ENCODE results near the gene CLCN7.
A peak's percentile ranks its signal among the peaks of the same experiment; 100 is the strongest.

Gene CLCN7

DNA sequence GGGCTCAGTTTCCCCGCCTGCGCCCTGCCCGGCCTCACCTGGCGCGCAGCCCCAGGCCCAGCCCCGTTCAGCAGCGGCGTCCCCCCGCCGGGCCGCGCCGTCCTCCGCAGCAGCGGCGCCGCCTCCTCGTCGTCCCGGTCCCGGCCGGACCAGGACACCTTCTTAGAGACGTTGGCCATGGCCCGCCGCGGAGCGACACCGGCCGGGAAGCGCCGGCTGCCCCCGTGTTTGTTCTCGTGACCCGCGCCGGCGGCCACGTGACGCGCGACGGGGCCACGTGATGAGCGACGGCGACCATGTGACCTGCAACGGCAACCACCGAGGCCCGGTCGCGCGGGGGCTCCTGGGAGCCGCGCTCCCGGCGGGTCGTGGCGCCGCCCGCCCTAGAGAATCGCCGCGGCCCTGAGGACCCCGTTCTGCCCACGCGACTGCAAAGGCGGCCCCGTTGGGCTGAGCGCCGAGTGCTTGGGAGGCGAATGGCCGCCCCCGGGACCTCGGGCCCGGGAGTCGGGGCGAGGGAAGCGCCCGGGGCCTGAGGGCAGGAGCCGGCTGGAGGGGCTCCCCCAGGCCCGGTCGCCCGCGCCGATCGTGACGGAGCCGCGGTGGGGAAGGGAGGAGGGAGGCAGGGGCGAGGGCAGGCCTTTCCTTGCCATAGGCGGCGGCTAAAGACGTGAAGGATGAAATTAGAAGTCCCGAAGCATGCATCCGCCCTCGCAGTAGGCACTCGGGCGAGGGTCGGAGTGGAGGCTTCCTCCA lies at the start of gene CLCN7:
CLCN7 (minus strand) TSS at position 233 of the 756 bp plus-strand sequence; CDS start at position 179, 54 bp downstream.
- DNase-seq = peak; percentile 67

- DNase-seq = no peak
These were observed 49.5 kb upstream of the CLCN7 start for GRCh38 chr16:1524366-1524765.

DNA sequence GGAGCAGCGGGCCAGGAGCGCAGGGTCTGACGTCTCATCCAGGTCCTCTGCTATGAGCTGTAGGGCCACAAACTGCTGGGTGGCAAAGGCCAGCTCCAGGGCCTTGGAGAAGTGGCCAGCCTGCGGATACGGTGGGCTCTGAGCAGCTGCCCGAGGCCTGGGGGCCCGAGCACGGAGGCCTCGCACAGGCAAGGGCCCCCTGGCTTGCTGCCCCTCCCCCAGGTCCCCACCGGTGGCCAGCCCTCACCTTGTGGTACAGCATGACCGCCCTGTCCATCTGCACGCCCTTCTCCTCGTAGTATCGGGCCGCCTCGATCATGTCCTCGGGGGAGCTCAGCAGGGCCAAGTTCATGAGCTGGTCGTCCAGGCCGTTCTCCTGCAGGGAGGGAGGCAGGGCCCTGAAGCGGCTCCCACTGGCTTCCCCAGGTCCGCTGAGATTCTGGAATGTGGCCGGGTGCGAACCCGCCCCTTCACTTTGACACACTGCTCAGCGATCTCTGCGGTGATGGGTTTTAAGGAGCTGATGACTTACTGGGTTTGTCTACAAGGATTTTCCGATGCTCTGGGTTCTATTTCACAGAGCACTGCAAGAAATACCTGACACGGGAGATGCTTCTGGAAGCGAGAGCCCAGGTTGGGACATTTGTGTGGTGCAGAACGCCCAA lies 48.9 kb upstream of the CLCN7 start:
- no peak for DNase-seq

DNA sequence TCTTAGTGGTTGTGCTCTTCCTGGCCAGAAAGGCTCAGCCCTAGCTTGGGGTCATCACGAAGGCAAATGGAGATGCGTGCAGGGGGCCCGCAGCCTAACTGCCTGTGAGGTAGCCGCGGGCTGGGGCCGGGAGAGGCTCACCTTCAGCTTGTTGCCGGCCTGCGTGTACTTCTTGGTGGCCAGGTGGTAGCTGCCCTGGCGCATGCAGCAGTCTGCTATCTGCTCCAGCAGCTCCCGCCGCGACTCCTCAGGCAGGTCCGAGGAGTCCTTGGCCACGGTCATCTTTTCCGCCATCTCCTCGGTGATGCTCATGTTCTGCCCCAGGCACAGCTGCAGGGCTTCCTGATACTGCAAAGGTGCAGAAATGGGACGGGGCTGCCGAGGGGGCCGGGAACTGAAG lies 45.6 kb upstream of the CLCN7 start:
- no peak for DNase-seq

DNA sequence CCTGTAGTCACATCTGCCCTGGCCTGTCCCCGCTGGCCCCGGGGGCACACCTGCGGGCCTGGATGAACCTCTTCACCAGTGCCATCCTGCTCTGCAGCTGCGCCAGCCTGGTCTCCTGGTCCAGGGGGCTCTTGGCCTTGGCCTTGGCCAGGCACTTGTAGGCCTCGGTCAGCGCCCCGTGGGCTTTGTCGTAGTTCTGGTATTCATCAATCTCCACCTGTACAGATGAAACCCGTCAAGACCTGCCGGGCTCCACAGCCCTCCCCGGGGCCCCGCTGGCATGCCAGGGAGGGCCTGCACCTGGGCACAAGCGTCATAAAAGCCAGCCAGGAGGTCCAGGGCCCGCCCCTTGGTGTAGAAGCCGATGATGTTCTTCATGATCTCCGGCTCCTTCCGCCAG lies 45.0 kb upstream of the CLCN7 start:
- DNase-seq = no peak

DNA sequence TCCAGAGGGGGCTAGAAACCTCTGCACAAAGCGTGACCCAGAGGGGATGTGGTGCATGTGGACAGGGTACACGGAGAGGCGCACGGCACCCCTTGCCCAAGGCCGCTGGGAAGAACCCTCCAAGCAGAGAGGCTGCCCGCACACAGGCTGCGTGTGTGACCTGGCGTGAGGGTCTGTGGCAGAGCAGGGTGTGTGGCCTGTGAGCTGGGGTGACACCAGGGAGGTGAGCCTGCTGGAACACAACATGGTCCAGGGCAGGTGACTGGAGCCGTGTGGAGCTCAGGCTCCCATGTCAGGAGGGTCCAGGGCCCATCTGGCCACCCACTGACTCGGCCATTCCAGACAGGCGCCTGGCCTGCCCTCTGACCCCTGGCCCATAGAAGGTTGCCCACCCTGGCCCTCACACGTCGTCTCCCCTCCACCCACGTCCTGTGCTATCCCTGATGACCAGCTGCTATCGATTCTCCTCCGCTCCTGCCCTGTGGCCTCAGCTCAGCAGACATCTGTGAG lies 43.9 kb upstream of the CLCN7 start:
- no peak for DNase-seq

- DNase-seq = no peak
These were observed 39.7 kb upstream of the CLCN7 start for GRCh38 chr16:1514507-1514906.

DNA sequence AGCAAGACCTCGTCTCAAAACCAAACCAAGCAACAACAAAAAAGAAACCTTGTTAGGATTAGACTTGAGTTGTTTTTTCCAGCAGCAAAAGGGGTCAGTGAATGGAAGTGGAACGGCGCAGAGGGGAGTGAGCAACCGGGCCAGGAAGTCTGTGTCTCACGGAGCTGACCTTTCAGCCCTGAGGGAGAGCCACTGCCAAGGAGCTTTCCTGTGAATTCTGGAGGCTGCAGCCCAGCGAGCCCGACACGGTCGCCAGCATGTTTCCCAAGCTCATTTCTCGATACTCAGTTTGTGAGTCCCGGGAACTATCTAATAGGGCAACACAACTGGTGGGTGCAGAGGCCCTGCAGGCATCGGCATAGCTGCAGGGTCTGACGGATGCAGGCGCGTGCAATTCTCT lies 37.9 kb upstream of the CLCN7 start:
- no peak for DNase-seq

DNA sequence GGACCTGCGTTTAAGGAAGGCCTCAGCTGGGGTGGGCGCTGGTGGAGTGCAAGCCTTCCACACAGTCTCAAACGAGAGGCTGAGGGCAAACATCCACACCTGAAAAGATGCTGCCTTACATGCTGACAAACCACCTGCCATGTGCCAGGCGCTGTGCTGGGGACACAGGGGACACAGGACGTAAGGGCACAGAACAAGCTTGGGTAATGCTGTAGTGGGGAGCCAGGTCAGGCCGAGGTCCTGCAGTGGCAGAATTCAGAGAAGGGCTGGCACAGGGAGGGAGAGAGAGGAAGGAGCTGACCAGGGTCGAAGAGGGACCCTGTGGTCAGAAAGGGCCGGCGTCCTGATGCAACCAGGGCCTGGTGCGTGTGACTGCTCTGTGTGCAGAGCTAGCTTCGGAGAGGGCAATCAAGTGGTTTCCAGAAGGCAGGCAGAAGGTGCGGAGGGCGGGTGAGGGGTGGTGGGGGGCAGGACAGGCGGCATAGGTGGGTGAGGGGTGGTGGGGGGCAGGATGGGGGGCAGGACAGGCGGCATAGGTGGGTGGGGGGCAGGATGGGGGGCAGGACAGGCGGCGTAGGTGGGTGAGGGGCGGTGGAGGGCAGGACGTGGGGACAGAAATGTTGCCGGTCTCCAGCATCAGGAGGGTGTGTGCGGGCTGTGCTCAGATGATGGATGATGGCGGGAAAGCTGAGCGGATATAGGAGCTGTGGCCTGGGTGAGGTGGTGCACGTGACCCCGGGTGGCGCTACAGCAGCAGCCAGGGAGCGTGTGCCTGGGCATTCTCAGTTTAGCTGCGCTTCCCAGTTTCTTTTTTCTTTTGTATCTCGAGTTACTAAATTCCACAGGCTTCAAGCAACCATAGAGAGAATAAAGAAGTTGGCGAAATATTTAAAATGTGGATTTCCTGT lies 37.1 kb upstream of the CLCN7 start:
- no peak for DNase-seq

DNA sequence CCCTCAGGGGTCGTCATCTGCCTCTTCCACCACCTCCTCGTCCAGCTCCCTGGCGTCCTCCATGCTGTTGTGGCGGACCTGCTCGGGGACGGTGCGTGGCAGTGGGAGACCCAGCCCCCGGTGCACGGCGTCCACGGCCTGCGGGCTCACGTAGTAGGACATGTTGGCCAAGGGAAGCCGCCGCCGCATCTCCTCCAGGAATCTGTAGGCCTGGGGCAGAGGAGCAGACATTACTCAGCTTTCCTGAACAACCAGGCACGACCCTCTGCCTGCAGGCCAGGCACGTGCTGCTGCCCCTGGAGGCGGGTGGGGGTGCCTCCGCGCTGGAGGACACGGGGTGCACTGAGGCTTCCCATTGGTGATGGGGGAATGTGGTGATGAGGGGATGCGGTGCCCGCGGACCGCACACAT lies 36.1 kb upstream of the CLCN7 start:
- DNase-seq = no peak

GRCh38 chr16:1510272-1510671 lies 35.4 kb upstream of the CLCN7 start:
- DNase-seq = no peak

DNA sequence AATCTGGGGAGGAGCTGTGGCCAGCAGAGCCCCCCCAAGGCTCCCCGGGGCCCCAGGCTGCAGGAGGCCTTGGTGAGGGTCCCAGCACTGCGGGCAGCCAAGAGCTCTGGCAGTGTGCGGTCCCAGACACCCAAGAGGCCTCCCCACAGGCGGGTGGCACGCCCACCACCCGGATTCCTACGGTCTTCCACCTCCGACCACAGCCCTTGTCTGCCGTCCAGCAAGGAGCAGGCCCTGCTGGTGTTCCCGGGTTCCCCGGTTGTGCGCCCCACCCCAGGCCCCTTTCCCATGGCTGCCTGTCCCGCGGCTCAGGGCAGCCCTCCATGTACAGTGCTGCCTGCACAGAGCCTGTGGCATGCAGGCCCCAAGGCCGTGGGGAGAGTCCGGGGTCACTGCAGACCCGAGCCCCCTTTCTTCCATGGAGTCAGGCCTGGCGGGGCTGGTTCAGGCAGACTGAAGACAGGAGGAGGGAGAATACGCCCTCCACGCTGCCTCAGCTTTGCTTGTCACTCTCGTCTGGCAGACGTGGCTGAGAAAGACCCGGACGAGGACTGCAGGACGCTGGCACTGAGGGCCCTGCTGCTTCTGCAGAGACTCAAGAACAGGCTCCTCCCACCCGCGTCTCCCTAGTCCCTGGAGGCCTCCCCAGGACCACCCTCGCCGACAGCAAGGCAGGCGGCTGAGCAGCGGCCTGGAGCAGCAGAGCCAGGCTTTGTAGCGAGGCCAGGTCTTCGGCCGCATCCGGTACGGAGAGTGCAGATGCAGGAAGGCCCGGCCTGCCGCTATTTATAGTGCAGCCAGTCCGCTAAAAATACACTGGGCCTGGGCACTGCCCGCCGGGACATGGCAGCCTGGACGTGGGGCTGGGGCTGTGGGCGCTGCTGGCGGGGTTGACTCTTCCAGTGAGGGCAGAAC lies 34.7 kb upstream of the CLCN7 start:
- DNase-seq = no peak

GRCh38 chr16:1508494-1509187 lies 33.8 kb upstream of the CLCN7 start:
- DNase-seq = no peak

- no peak for DNase-seq
These were observed 31.8 kb upstream of the CLCN7 start for GRCh38 chr16:1506494-1507213.

DNA sequence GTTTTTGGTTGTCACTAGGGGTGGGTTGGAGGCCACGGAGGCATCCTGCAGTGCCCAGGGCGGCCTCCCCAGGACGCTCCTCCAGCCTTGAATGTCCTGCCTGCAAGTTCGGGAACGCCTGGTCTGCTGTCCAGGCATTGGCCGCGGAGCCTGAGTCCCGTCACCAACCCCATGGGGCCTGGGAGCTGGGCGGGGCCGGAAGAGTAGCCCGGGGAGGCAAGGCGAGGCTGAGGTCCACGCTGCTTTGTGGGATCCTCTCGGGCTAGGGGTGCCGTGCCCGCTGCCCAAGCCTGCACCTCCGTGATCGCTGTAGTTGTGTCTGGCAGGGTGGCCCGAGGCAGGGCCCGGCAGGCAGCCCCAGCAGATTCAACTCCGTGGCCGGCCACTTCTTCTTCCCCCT lies 31.1 kb upstream of the CLCN7 start:
- no peak for DNase-seq

- DNase-seq = no peak
These were observed 30.4 kb upstream of the CLCN7 start for GRCh38 chr16:1505073-1505844.

GRCh38 chr16:1503110-1503955 lies 28.5 kb upstream of the CLCN7 start:
- DNase-seq = no peak

GRCh38 chr16:1502092-1503004 lies 27.5 kb upstream of the CLCN7 start:
- no peak for DNase-seq
